Neuronal stem cell (in vitro differentiated cells): ENCODE data around the gene EIF3CL.
"Not testable (repeated sequence)": the region's sequence is repeated elsewhere in the genome, so short reads cannot be mapped to it uniquely, and the experiment has no call there.

Experiments used
- DNase-seq: peaks from one replicate; pipeline ENCODE4 v3.0.0-alpha.2; 2013; ENCODE audit warnings: low spot score
- H2AFZ ChIP-seq: one replicate; pipeline ENCODE4 v1.6.1; 2013; ENCODE audit warnings: mild to moderate bottlenecking, low read length, inconsistent platforms
- H2AK5ac ChIP-seq: 2 replicates; pipeline ENCODE4 v1.6.1; 2013; ENCODE audit warnings: low read depth, mild to moderate bottlenecking, inconsistent platforms, low read length, moderate library complexity, mixed read lengths
- H2BK120ac ChIP-seq: 2 replicates; pipeline ENCODE4 v1.6.1; 2013; ENCODE audit warnings: low read depth, mild to moderate bottlenecking, inconsistent platforms, low read length, moderate library complexity, mixed read lengths
- H2BK12ac ChIP-seq: one replicate; pipeline ENCODE4 v1.6.1; 2013; ENCODE audit warnings: low read length, inconsistent platforms
- H2BK15ac ChIP-seq: 2 replicates; pipeline ENCODE4 v1.6.1; 2013; ENCODE audit warnings: mild to moderate bottlenecking, low read length, inconsistent platforms, mixed read lengths
- H2BK5ac ChIP-seq: one replicate; pipeline ENCODE4 v1.6.1; 2013; ENCODE audit warnings: inconsistent platforms, mild to moderate bottlenecking, low read length, moderate library complexity
- H3K14ac ChIP-seq: one replicate; pipeline ENCODE4 v1.6.1; 2013; ENCODE audit warnings: low read length, inconsistent platforms
- H3K18ac ChIP-seq: 2 replicates; pipeline ENCODE4 v1.6.1; 2013; ENCODE audit warnings: low read length, inconsistent platforms
- H3K23ac ChIP-seq: 2 replicates; pipeline ENCODE4 v1.6.1; 2013; ENCODE audit warnings: low read depth, mild to moderate bottlenecking, mixed read lengths, low read length, inconsistent platforms; ENCODE audit not compliant: poor library complexity
- H3K27ac ChIP-seq: replicated peaks from 3 replicates; pipeline ENCODE4 v1.5.1; 2013; ENCODE audit warnings: low read length, inconsistent platforms
- H3K27me3 ChIP-seq, 3 experiments: 2 replicates each; pipeline ENCODE4 v1.6.1; 2013; ENCODE audit warnings: low read length in 3 of 3, mild to moderate bottlenecking in 2 of 3, inconsistent platforms in 1 of 3, low read depth in 1 of 3, mixed read lengths in 1 of 3, moderate library complexity in 1 of 3; ENCODE audit not compliant: control insufficient read depth in 3 of 3, insufficient read depth in 3 of 3
- H3K36me3 ChIP-seq, 2 donors: replicated peaks in 1 of 2; 2 replicates each; pipeline ENCODE4 v1.6.1; 2013; ENCODE audit warnings: low read length in 2 of 2; ENCODE audit not compliant: control insufficient read depth in 2 of 2, insufficient read depth in 2 of 2
- H3K4ac ChIP-seq: 2 replicates; pipeline ENCODE4 v1.6.1; 2013; ENCODE audit warnings: inconsistent platforms, mild to moderate bottlenecking, low read length, moderate library complexity
- H3K4me1 ChIP-seq, 2 donors: 1 replicate in 1 of 2; 2 replicates in 1 of 2; pipeline ENCODE4 v1.6.1; 2013; ENCODE audit warnings: low read length in 2 of 2, low read depth in 1 of 2; ENCODE audit not compliant: control insufficient read depth in 2 of 2, insufficient read depth in 1 of 2
- H3K4me2 ChIP-seq: one replicate; pipeline ENCODE4 v1.6.1; 2013; ENCODE audit warnings: mild to moderate bottlenecking, low read length, inconsistent platforms; ENCODE audit not compliant: insufficient read depth, poor library complexity, severe bottlenecking
- H3K4me3 ChIP-seq, 2 donors: 2 replicates each; pipeline ENCODE4 v1.5.1; 2013; ENCODE audit warnings: low read length in 2 of 2, mild to moderate bottlenecking in 2 of 2, inconsistent platforms in 1 of 2, moderate library complexity in 1 of 2
- H3K79me1 ChIP-seq: one replicate; pipeline ENCODE4 v1.6.1; 2013; ENCODE audit warnings: low read depth, mild to moderate bottlenecking, inconsistent platforms, low read length, moderate library complexity
- H3K9ac ChIP-seq: one replicate; pipeline ENCODE4 v1.6.1; 2013; ENCODE audit warnings: mild to moderate bottlenecking, low read depth, low read length, inconsistent platforms; ENCODE audit not compliant: poor library complexity
- H3K9me3 ChIP-seq, 2 donors: replicated peaks in 1 of 2; 2 replicates each; pipeline versions ENCODE3 to v1.6.1; 2013; ENCODE audit warnings: low read length in 2 of 2, mild to moderate bottlenecking in 2 of 2, inconsistent platforms in 1 of 2, low read depth in 1 of 2, mixed read lengths in 1 of 2, moderate library complexity in 1 of 2; ENCODE audit not compliant: control insufficient read depth in 2 of 2, insufficient read depth in 1 of 2
- H4K8ac ChIP-seq: one replicate; pipeline ENCODE4 v1.6.1; 2013; ENCODE audit warnings: low read depth, mild to moderate bottlenecking, inconsistent platforms, low read length, moderate library complexity
- H4K91ac ChIP-seq: one replicate; pipeline ENCODE4 v1.6.1; 2013; ENCODE audit warnings: low read length, low read depth, mild to moderate bottlenecking, inconsistent platforms; ENCODE audit not compliant: poor library complexity
- WGBS, 2 donors: extraction: QIAGEN DNeasy Blood & Tissue Kit; methylation state at CpG; one replicate each; pipeline ENCODE4 v1.1.7; 2013; ENCODE audit warnings: missing lambda C conversion rate in 2 of 2, mixed read lengths in 1 of 2; ENCODE audit not compliant: insufficient read length in 2 of 2, insufficient replicate concordance in 1 of 2; ENCODE audit errors: extremely low coverage in 2 of 2; 5-methylcytosine and 5-hydroxymethylcytosine counted together

Gene EIF3CL

GRCh38 chr16:28417033-28417432 is 13.4 kb upstream of the EIF3CL start:
- H2AFZ ChIP-seq, H3K27me3 ChIP-seq, H3K4ac ChIP-seq, H3K4me2 ChIP-seq, H3K4me3 ChIP-seq, H2BK15ac ChIP-seq, H3K79me1 ChIP-seq, H3K9me3 ChIP-seq, H3K27ac ChIP-seq, H3K36me3 ChIP-seq, H4K91ac ChIP-seq, H3K4me1 ChIP-seq, H3K9ac ChIP-seq, H2BK120ac ChIP-seq, H3K18ac ChIP-seq, H3K14ac ChIP-seq, H2BK5ac ChIP-seq, H2AK5ac ChIP-seq, DNase-seq, H2BK12ac ChIP-seq, H4K8ac ChIP-seq, H3K23ac ChIP-seq: not testable (repeated sequence)
- WGBS, 2 donors, result no CpG with 5 or more reads among the region's 30 CpGs

GRCh38 chr16:28414530-28414929 is 10.9 kb upstream of the EIF3CL start:
- not testable (repeated sequence) for H2AK5ac ChIP-seq, H3K4ac ChIP-seq, H3K4me1 ChIP-seq, H3K27ac ChIP-seq, H2BK5ac ChIP-seq, H2BK12ac ChIP-seq, H2BK15ac ChIP-seq, H3K4me2 ChIP-seq, H3K4me3 ChIP-seq, H3K23ac ChIP-seq, H3K79me1 ChIP-seq, DNase-seq, H3K36me3 ChIP-seq, H3K18ac ChIP-seq, H3K27me3 ChIP-seq, H4K8ac ChIP-seq, H4K91ac ChIP-seq, H3K9me3 ChIP-seq, H3K14ac ChIP-seq, H2BK120ac ChIP-seq, H2AFZ ChIP-seq, H3K9ac ChIP-seq
- no CpG with 5 or more reads among the region's 18 CpGs for WGBS, 2 donors

GRCh38 chr16:28413585-28413984 is 9.9 kb upstream of the EIF3CL start:
- not testable (repeated sequence) for H2BK12ac ChIP-seq, H3K18ac ChIP-seq, H2AFZ ChIP-seq, H3K79me1 ChIP-seq, H3K4me3 ChIP-seq, H2AK5ac ChIP-seq, H2BK5ac ChIP-seq, DNase-seq, H3K9ac ChIP-seq, H3K36me3 ChIP-seq, H3K27me3 ChIP-seq, H3K4me2 ChIP-seq, H3K23ac ChIP-seq, H4K91ac ChIP-seq, H3K4ac ChIP-seq, H3K9me3 ChIP-seq, H2BK15ac ChIP-seq, H4K8ac ChIP-seq, H2BK120ac ChIP-seq, H3K4me1 ChIP-seq, H3K27ac ChIP-seq, H3K14ac ChIP-seq
- WGBS, 2 donors, result no CpG with 5 or more reads among the region's 7 CpGs

- not testable (repeated sequence) for H3K9me3 ChIP-seq, H3K9ac ChIP-seq, H3K4me2 ChIP-seq, H2BK12ac ChIP-seq, H3K27me3 ChIP-seq, H2AK5ac ChIP-seq, H3K27ac ChIP-seq, H3K79me1 ChIP-seq, H3K4me3 ChIP-seq, H3K36me3 ChIP-seq, H2BK120ac ChIP-seq, H3K4me1 ChIP-seq, H4K8ac ChIP-seq, H2BK15ac ChIP-seq, H3K4ac ChIP-seq, H4K91ac ChIP-seq, H3K23ac ChIP-seq, DNase-seq, H2BK5ac ChIP-seq, H3K14ac ChIP-seq, H2AFZ ChIP-seq, H3K18ac ChIP-seq
- WGBS, 2 donors, result no CpG with 5 or more reads among the region's 5 CpGs
Measured at GRCh38 chr16:28392054-28392453, 11.6 kb downstream of the EIF3CL start.
